Pulmonary artery endothelial cell (primary cell): ENCODE measurements around the gene IGSF21. TPM values are rescaled to one million over a fixed set of nuclear protein-coding genes. Genes with fewer than 3 reads are reported as not detected.

Source experiments
- DNase-seq: peaks from one replicate; pipeline ENCODE4 v3.0.0-alpha.2; 2011; ENCODE audit warnings: low read depth, low spot score
- total RNA-seq: library from RNA; depleted of rRNA; stranded (reverse); fragments of >200 nt; gene quantifications from 2 replicates; pipeline ENCODE4 v1.2.3, GENCODE V29; 2014

IGSF21 gene
- total RNA-seq, result not detected in 2 replicates

- DNase-seq, result no peak
Observed at GRCh38 chr1:18107369-18108298, at the start of gene IGSF21. Gene IGSF21, plus strand, starts transcription at chr1:18107798. Its CDS starts 331 bp downstream, at chr1:18108129.

GRCh38 chr1:18058206-18058921 is 49.2 kb upstream of the IGSF21 start:
- no peak for DNase-seq

DNA sequence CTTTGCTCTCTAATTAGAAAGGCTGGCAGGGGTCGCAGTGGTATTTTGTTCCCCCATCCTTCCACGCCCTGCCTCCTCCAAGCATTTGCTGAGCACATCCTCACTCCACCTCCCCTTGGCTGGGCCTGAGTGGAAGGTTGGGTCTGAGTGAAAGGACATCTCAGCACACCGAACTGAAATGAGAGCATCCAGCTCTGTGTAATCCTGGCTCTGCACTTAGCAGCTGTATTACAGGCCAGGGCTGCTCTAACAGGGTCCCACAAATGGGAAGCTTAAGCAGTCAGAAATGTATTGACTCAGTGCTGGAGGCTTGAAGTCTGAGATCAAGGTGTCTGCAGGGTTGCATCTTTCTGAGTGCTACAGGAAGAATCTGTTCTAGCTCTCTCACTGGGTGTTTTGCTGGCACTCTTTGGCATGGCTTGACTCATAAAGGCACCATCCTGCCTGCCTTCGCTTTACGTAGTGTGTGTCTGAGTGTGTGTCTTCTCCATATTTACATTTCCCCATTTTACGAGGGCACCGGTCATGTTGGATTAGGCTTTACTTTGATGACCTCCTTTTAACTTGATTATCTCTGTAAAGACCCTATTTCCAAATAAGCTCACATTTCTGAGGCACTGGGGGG is 48.5 kb upstream of the IGSF21 start:
- no peak for DNase-seq

- DNase-seq, result no peak
Observed at GRCh38 chr1:18060366-18060765, 47.2 kb upstream of the IGSF21 start.

DNA sequence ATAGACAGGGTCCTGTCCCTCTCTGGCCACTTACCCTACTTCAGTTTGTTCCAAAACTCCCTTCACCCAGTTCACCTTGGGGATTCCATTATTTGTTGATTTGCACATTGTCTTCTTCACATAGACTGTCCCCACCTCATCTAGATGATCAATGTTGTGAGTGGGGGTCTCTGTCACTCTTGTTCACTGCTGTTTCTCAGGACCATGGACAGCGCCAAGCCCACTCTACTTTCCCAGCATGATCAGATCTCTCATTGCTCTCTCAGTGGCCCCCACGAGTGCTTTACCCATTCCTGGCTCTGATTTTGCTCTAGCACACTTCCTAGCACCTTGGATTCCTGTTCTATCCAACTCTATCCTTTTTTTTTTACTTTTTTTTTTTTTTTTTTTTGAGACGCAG is 45.4 kb upstream of the IGSF21 start:
- no peak for DNase-seq

DNA sequence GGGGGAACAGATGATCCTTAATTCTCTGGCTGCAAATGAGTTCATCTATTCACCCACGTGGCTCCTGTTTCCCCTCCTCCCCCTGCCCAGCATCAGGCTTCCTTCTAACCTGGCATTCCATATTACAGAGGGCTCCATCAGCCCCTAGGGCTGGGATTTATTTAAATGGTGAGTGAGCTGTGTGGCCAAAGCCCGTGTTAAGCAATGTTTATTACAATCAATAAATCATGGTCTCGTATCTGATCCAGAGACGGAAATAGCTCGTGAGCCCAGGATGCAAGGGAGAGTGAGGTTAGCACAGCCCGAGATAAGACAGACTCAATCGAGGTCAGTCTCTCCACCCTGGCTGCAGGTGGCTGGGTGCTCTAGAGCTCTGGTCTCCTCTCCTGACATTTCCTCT is 43.1 kb upstream of the IGSF21 start:
- DNase-seq, result no peak

- DNase-seq, result no peak
Observed at GRCh38 chr1:18066576-18066975, 41.0 kb upstream of the IGSF21 start.

GRCh38 chr1:18069903-18070302 is 37.7 kb upstream of the IGSF21 start:
- DNase-seq, result no peak

DNA sequence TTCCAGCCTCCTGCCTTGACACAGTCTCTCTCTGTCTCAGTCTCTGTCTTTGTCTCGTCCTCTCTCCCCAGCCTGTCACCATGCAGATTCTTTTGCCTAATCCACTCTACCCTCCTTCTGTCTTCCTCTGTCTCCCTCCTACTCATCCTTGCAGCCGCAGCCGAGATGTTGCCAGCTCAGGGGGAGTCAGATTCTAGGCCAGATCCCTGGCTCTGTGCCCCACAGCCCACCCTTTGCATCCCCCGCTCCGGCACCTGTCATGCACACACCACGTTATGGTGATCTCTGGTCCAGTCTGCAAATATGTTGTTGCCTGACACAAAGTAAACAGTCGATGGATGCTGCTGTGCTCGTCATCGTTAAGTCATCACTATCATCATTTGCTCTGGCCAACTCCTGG is 35.5 kb upstream of the IGSF21 start:
- no peak for DNase-seq

DNA sequence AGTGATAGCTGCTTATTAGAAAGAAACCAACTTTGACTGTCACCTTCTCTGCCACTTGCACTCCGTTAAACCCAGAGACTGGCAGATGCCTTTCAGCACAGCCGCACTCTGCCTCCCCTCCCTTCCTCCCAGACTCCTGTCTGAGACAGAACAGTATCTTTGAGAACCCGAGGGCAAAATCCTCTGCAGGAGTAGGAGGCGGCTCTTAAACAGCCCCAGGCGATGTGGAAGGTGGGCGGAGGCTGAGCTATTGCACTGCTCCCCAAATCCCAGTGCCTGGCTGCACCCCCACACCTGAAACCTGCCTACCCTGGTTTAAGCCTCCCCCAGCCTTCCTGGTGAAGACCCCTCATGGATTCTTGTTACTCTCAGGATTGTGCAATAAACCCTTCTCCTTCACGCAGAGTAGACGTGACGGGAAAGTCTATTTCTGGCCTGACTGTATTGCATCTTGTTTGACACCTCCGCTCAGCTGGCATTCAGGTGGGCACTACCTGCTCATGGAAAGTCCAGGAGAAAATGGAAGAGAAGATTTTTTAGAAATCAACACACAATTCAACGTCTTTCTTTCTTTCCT is 34.4 kb upstream of the IGSF21 start:
- no peak for DNase-seq

- DNase-seq, result no peak
Observed at GRCh38 chr1:18077657-18078215, 29.9 kb upstream of the IGSF21 start.

DNA sequence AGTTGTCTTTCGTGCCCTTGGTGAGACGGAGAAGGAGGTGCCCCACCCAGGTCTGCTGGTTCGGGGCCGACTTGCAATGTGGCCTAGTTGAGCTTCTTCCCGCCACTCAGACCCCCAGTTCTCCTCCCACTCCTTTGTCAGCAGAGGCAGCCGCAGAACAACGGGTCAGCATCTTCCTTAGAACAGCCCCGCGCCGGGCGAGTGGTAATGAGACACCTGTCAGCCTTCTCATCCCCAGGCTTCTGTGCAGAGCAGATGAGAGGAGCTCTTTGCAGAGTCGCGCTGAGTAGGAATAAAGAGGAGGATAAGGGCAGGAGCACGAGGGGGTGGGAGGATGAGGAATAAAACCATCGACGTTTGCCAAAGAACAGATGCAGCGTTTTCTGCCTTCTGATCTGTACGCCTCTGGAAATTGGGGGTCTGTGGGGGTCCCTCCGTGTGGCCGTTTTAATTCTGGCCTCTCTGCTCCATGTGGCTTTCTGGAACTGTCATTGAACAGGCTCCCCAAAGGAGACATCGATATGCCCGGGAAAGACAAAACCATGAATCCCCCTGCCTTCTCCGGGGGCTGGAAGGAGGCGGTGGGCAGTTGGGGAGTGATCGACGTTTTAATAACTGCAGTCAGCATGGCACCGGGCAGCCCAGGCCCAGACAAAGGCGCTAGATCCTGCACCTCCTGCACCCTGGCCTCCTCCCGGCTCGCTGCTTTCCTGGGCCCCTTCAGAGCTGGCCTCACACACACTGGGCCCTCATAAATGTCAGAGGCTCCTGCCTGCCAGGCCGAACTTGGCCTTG is 27.5 kb upstream of the IGSF21 start:
- no peak for DNase-seq

DNA sequence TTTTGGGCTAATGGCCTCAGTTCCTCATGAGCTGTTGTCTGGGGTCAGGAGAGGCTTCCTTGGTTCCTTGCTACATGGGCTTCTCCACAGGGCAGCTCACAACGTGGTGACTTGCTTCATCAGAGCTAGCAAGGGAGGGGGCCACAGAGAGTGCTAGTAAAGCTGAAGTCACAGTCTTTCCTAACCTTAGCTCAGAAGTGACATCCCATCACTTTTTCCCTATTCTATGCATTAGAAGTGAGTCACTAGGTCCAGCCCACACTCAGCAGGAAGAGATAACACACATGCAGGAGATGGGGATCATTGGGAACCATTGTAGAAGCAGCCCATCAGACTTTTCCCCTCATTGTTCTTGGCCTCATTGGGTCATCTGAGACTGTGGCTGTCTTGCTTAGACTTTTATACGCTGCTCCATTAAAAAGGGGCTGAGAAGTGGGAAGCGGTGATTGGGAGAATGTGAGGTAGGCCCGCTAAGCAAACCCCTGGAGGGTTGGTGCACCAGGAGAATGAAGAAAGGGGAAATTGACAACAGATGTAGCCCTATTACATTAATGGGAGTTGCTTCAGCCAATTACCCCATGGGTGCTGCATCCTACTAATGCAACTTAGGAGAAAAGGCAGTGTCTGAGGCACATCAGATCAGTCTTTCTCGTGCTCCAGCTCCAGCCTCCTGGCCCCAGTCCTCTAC is 22.1 kb upstream of the IGSF21 start:
- DNase-seq, result no peak

- no peak for DNase-seq
Observed at GRCh38 chr1:18088077-18088594, 19.5 kb upstream of the IGSF21 start.

DNA sequence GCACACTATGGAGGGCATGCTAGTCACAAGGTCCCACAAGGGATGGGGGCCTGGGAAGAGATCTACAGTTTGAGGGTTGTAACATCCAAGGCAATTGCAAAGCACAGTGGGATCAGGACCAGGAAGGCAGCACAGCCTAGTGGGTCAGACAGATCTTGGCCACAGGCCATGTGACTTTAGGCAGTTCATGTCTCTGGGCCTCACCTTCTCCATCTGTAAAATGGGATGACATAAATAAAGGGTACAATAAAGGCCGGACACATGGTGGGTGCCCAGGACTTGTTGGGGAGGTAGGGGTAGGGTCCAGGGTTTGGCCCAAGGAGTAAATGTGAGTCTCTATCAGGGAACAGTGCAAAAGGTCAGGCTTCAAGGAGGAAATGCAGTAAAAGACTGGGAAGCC is 18.1 kb upstream of the IGSF21 start:
- no peak for DNase-seq

GRCh38 chr1:18090636-18091035 is 17.0 kb upstream of the IGSF21 start:
- no peak for DNase-seq

DNA sequence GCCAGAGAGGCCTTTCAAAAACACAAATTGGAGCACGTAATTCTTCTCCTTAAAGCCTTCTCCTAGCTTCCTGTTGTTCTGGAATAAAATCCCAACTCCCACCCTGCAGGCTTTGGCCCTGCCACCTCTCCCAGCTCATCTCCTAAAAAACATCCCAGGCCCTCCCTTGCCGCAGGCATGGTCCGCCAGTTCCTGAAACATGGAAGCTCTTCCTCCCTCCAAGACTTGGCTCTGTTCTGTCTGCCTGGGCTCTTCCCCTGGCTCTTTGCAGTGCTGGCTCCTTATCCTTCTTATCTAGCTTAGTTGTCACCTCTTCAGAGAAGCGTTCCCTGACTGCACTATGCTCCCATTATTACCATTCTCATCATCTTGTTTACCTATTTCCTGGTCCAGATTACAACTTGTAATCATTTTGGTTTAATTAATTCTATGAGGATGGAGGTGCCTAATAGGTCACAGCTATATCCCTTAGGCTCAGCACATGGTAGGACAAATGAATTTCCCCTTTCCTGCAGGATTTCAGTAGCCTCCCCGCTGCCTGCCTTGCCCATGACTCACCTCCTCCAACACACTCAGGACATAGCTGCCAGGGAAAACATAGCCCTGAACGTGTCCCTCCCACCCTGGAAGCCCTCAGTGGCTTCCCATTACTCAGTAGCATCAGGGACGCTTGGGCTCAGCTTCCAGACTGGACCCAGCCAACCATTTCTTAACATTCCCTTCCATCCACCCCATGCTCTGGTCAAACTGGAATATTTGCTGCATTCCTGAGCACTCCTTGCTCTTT is 15.7 kb upstream of the IGSF21 start:
- DNase-seq, result no peak

DNA sequence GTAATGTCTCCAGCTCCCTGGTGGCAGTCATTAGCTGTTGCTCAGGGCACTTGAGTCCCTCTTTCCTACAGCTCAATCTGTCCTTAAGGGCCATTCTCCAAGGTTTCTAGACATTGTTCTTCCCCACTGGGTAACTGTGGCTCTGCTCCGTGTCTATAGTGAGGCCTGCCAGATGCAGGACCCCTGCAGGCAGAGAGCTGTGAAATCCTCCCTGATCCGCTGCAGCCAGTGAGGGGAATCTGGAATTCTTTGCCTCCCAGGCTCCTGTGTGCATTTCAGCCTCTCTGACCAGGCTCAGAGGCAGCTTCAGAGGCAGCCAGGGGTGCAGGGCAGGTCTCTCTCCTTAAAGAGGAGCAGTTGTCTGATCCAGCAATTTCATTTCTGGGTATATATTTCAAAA is 14.4 kb upstream of the IGSF21 start:
- DNase-seq, result no peak

- DNase-seq, result no peak
Observed at GRCh38 chr1:18093646-18094045, 14.0 kb upstream of the IGSF21 start.
